Left colon (tissue), 2 donors: ENCODE results near the gene FLII. TPM values are rescaled to one million over a fixed set of nuclear protein-coding genes. Genes with fewer than 3 reads are reported as not detected.

ENCODE experiments used
- ATAC-seq: fragments of 200-7000 bp; cut with Tn5 transposase; one replicate; pipeline ENCODE4 v1.9.1; 2020; ENCODE audit warnings: mild to moderate bottlenecking, moderate library complexity
- DNase-seq, 2 donors: peaks; one replicate each; pipeline ENCODE4 v3.0.0-alpha.2; 2020
- intact Hi-C, 2 donors: fragments of 100-400 bp; cut with DNase I in 1 of 2; cut with micrococcal nuclease in 1 of 2; formaldehyde crosslinking; loops; one replicate each; pipeline versions ENCODE4 v1.11.2 to v1.14.0; 2022; cut with DNase I, micrococcal nuclease
- total RNA-seq, 2 donors: library from RNA; stranded (reverse); fragmentation: NEBNext Ultra II Directional; extraction: Animal tissue kit (Norgen Biotek cat#: 25700); gene quantifications; one replicate each; pipeline ENCODE4 v1.2.1, GENCODE V29; 2021
- donor health status: DM: no; HTN: no; CAD: no.
- donor health status: DM: yes; HTN: yes; CAD: no.

Gene FLII
- total RNA-seq, 2 donors from 2014 or later: 276 to 285 TPM

DNA sequence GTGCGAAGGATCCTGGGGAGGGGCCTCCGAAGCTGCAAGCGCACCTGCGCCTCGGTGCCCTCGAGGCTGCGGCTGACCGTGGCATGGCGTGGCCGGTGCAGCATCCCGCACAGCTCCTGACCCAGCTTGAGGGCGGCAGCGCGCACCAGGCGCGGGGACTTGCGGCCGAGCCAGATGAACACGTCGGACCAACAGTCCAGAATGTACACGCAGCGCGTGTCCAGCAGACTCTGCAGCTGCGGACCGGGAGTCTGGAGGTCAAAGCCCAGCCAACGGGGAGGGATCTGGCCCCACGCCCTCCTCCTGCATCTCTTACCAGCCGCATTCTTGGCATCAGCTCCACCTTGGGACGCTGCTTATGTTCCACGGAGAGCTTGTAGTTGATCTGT, 10.9 kb downstream of the FLII start:
- intact Hi-C loops: no loop called here
- DNase-seq: peak in 1 of 2 donors; percentile 43
- ATAC-seq: no peak

DNA sequence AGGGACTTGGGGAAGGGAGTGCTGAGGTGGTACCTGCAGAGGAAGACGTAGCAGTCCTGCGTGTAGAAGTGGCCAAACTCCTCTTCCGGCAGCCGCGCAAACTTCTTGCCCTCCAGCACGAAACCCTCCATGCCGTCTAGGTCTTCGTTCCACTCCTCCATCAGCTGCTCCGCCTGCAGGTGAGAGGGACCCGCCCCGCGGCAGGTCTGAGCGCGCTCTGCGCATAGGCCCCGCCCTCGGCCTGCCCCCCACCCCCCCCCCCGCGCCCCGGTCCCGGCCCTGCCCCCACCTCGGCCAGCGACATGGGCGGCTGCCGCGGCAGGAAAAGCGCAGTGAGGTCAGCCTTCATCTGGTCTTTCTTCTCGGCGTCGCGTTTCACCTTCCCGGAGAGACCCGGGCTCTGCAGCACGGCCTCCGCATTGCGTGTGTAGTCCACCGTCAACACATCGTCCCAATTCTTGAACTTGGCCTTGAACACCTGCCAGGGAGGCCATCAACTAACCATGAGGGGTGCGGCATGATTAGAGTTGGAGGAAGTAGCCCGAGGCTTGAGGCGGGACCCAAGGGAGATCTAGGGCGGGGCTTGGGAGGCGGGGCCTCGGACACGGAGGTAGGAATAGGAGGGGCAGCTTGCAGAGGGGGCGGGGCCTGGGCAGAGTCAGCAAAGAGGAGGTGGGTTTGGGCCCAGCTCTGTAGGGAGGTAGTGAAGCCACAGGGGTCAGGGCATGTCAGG, 11.5 kb downstream of the FLII start:
- peak; percentile 90 to 96 for DNase-seq
- intact Hi-C loops: no loop called here
- peak; percentile 88 for ATAC-seq

DNA sequence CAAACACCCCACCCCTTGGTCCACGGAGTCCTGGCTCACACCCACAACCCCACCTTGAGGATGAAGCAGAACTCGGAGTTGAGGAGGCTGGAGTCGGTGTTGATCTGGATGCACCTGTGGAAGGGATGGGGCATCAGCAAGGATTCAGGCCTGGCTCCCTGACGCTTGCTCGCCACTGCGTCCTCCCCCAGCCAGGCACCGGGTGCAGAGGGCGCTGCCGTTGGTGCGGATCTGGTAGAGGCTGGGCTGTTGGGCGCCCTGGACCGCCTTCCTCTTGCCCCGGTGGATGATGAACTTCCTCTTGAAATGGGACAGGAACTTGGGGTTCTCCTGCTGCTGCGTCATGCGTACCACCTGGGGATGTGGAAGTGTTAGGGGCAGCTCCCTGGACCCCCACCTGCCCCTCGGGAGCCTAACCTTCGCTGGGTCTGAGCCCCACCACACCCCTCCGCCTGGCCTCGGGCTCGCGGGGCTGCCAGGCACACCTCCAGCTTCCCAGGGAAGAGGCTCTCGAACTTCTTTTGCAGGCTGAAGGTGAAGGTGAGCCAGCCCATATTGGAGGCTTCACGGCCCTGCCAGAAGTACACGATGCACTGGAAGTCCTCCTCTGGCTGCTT, 12.3 kb downstream of the FLII start:
- DNase-seq: no peak
- no peak for ATAC-seq
- intact Hi-C loops: no loop called here

DNA sequence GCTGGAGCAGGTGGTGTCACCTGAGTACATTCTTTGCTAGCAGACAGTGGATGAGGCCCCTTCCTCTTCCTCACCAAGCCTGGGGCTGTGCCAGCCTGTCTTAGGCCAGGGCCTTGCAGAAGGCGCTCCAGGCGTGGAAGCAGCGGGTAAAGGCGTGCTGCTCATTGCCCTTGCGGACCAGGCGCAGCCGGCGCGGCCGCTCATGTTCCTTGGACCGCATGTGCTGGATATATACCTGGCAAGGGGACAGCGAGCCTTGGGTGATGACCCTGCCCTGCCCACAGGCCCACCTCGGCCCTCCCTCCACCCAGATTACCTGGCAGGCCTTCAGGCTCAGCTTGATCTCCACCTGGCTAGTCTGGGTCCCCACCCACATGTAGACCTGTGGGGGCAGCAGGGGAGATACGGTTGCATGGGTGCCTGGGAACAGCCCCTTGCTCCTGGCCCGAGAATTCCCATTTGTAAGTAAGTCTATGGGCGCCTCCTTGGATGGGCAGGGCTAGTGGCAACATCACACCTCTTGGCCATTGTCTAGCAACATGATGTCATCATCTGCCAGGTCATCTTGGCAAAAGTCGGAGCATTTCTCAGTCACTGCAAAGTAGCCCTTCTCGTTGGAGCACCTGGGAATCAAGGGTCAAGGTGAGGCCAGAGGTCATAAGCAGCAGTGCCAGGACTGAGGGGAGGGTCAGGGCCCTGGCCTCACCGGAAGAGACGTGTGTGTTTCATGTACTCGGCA, 13.3 kb downstream of the FLII start:
- intact Hi-C loops: no loop called here
- DNase-seq: no peak
- no peak for ATAC-seq

DNA sequence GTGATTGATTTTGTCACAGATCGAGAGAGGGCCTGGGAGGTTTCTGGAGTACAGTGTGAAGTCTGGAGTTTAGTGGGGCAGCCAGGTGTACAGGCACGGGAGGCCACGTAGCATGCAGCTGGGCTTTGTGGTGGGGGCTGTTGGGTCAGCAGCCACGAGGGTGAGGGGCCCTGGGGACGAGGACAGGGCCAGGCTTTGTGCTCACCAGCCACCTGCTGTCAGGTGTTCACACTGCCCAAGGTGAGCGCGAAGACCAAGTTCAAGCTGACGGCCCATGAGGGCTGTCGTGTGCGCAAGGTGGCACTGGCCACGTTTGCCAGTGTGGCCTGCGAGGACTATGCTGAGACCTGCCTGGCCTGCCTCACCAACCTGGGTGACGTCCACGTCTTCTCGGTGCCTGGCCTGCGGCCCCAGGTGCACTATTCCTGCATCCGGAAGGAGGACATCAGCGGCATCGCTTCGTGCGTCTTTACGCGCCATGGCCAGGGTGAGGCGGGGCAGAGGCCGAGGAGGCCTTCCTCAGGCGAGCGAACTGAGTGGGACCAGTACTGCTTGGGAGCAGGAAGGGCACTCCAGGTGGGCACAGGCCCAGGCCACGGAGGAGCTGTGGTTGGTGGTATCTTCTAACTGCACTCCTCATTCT, 17.2 kb downstream of the FLII start:
- no peak for DNase-seq
- ATAC-seq: no peak
- intact Hi-C loops: no loop called here

DNA sequence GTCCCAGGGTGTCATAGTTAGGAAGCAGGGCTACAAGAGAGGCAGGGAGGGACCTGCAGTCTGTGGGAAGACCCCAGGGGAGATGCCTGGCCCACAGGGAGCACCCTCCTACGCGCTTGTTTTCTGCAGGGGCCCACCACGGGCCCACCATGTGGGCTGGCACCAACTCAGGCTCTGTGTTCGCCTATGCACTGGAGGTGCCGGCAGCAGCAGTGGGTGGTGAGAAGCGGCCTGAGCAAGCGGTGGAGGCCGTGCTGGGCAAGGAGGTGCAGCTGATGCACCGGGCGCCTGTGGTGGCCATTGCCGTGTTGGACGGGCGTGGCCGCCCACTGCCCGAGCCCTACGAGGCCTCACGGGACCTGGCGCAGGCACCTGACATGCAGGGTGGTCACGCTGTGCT, 18.1 kb downstream of the FLII start:
- intact Hi-C loops: no loop called here

DNA sequence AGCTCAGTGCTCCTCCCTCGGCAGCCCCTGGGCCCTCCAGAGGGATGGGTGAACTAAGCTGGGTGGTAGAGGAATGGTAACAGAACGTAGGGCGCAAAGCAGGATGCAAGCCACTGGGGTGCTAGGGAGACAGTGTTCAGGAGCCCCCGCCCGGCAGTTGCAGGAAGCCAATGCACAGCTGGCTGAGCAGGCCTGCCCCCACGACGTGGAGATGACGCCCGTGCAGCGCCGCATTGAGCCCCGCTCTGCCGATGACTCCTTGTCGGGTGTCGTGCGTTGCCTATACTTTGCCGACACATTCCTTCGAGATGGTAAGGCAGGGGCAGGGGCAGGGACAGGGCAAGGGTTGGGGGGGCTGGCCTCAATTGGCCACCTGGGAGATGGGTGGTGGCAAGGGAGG, 20.2 kb downstream of the FLII start:
- ATAC-seq (no peak), DNase-seq (no peak)
- intact Hi-C loops: no loop called here

More for the DNA sequence above, 18.1 kb downstream of the FLII start:
- ATAC-seq (no peak), DNase-seq (no peak)

DNA sequence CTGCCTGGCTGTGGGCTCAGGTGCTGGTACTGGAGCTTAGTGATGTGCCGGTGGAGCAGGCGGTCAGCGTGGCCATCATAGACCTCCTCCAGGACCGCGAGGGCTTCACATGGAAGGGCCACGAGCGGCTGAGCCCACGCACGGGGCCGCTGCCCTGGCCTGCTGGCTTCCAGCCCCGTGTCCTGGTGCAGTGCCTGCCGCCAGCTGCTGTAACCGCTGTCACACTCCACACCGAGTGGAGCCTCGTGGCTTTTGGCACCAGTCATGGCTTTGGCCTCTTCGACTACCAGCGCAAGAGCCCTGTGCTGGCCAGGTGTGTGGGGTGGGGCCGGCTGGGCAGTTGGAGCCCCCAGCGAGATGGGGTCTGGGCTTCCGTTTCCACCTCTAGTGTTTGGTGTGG, 21.1 kb downstream of the FLII start:
- intact Hi-C loops: no loop called here
- ATAC-seq (no peak), DNase-seq (no peak)

DNA sequence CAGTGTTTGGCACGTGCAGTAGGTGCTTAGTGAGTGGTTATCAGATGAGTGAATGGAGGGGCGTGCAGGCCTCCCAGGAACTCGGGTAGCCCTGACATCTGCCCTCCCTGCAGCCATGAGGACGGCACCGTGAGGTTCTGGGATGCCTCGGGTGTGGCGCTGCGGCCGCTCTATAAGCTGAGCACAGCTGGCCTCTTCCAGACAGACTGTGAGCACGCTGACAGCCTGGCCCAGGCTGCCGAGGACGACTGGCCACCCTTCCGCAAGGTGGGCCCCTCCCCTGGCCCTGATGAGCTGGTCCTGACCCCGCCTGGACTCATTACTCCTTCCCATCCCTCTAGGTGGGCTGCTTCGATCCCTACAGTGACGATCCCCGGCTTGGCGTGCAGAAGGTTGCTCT, 22.0 kb downstream of the FLII start:
- no peak for ATAC-seq
- DNase-seq: no peak
- intact Hi-C loops: no loop called here

DNA sequence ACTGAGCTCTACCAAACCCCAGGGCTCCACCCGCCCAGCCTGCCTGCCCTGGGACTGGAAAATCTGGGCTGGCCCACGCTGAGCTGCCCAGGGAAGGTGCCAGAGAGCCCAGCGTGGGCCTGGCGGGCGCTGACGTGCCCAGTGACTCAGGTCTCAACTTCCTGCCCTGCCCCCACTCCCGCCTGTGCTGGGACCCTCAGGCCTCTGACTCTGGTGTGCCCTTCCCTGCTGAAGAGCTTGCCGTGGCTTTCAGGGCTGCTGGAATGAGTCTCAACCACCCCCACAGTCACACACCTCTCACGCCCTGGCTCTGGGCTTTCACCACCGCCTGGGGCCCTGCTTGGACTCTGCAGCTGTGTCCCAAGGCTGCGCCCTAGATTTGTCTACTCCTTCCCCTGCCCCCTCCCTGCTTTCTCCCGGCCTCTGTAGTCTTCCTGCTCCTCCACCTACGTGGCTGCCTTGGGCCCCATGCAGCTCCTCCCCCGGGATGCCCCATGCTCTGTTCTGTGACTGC, 22.7 kb downstream of the FLII start:
- no peak for DNase-seq
- intact Hi-C loops: no loop called here
- no peak for ATAC-seq

DNA sequence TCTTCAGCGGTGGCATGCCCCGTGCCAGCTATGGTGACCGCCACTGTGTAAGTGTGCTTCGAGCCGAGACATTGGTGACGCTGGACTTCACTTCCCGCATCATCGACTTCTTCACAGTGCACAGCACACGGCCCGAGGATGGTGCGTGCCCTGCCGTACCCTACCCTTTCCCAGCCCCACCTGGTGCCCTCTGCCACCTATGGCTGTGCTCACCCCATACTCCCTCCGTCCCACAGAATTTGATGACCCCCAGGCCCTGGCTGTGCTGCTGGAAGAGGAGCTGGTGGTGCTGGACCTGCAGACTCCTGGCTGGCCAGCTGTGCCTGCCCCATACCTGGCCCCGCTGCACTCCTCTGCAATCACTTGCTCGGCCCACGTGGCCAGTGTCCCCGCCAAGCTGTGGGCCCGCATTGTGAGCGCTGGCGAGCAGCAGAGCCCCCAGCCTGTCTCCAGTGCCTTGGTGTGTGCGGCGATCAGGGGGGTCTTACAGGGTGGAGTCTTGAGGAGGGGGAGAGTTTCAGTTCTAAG, 23.6 kb downstream of the FLII start:
- DNase-seq (no peak), ATAC-seq (no peak)
- intact Hi-C loops: no loop called here

DNA sequence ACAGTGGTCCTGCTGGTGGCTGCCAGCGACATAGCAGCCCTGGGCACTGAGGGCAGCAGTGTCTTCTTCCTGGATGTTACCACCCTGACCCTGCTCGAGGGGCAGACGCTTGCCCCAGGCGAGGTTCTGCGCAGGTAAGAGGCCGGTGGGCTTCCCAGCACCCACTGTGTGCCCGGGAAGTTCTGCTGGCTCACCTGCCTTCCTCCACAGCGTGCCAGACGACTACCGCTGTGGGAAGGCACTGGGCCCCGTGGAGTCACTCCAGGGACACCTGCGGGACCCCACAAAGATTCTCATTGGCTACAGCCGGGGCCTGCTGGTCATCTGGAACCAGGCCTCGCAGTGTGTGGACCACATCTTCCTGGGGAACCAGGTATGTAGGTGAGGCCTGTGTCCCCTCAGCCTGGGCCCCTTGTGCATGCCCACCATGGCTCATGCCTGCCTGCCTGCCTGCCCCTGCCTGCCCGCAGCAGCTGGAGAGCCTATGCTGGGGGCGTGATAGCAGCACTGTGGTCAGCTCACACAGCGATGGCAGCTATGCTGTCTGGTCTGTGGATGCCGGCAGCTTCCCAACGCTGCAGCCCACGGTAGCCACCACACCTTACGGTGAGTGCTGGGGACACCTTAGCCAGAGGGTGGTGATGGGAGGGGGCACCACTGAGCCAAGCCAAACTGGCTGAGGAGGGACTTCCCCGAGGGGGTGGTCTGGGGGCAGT, 24.6 kb downstream of the FLII start:
- DNase-seq: no peak
- no peak for ATAC-seq
- intact Hi-C loops: no loop called here

DNA sequence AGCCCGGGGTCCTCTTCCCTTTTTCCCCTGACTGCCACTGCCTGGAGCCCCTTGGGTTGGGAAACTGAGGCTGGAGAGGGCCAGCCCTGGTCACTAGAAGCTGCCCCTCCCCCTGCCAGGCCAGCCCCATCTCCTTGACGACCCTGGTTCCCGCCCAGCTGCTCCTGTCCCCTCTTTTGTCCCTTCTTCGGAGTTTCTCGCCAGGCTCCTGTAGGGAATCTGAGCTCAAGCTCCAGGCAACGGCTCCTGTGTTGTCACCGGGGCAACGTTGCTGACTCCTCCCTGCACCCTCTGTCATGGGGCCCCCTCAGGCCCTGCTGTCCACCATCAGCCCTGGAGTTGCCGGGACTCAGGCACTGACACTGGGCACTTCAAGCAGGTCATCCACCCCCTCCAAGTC, 27.4 kb downstream of the FLII start:
- DNase-seq (no peak), ATAC-seq (no peak)
- intact Hi-C loops: no loop called here

DNA sequence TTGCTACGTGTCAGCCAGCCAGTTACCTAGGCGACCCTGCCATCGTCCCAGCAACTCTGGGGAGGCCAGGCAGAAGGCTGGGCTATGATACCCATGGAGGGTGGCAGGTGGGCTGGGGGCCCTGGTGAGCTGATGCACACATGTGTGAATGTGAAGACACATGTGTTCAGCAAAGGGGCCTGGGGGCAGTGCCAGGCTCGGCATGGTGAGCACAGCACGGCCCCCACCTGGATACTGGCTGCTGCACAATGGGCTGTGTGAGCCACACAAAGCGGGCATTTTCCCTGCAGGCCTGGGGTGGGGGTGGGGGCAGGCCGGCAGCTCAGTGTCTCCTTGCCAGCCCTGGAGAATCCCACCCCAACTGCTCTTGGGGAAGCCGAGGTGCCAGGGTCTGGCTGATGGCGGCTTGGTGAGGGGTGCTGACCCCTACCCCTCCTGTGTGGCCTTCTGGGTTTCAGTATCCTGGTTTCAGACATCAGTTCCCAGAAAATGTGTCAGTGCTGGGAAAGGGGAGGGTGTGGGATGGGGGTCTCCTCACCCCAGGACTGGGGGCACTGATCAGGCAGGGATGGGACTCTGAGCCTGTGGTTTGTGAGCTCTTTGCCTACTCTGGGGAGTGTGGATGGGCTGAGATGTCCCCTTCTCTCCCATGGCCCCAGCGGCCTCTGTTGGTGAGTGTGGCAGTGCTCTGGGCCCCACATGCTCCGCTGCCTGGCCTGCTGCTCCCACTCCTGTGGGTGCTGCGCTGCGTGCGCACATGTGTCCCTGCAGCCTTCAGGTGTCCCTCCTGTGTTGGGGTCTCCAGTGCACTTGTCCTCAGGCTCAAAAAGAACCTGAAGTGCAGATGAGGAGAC, 28.0 kb downstream of the FLII start:
- intact Hi-C loops: no loop called here
- DNase-seq (no peak), ATAC-seq (no peak)

DNA sequence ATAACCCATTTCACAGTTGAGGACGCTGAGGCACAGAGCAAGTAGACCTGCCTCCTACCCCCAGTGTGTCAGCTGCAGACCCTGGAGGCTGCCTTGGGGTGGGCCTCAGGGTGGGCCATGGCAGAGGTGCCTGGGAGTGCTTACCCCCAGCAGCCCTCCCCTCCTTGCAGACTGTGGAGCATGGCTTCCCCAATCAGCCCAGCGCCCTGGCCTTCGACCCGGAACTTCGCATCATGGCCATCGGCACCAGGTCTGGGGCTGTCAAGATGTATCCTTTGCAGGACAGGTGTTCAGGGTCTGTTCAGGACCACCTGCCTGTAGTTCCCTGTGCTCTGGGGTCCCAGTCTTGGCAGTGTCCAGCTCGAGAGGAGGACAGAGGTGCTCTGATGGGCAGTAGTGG, 28.8 kb downstream of the FLII start:
- intact Hi-C loops: no loop called here
- DNase-seq (no peak), ATAC-seq (no peak)

DNA sequence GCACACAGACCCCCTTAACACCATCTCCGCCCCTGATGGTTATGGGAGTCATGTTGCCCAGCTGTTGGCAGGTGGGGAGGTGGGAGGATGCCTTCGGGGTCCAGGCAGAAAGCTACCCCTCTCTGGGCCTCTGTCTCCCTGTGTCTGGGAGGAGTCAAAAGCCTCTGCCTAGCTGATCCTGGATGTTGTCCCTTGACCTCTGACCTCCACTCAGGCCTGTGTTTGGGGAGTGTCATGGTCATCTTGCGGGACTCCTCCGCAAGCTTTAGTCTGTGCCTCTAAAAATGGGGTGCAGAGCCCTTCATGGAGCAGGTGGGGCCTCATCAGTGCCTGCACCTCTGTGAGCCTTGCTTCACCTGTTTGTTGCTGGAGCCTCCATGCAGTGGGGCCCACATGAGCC, 29.3 kb downstream of the FLII start:
- intact Hi-C loops: no loop called here
- DNase-seq (no peak), ATAC-seq (no peak)

DNA sequence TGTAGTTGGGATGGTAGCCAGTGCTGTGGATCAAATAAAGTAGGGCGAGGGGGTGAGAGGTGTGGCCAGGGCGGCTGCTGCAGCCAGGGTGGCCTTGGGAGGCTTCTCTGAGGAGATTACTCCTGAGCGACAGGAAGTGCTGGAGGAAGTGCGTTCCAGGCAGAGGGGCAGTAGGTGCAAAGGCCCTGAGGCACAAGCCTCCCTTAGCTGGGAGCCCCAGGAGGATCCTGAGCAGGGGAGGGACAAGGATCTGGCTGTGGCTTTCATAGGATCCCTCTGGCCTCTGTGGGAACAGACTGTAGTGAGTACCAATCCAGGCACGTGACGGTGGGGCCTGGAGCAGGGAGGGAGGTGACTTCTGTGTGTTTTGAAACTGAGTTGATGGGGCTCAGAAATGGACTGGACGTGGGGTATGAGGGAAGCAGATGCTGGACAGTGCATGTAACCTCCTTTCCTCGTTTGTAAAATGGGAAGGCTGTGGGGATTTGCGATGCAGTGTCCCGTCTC, 30.3 kb downstream of the FLII start:
- ATAC-seq (no peak), DNase-seq (no peak)
- intact Hi-C loops: no loop called here

DNA sequence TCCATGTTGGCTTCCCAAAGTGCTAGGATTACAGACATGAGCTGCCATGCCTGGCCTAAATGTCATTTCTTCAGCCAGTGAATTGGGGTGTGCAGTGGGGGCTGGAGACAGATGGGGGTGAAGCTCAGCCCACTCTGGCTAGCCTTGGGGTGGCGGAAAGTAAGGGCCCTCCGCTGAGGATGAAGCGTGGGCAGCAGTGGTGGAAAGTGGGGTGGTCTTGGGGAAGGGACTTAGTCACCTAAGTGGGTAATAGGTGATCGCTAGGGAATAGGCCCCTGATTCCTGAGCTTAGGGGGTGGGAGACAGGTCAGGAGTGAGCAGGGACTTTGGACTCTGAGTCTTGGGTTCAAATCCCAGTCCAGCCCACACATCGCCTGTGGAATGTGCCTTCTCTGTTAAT, 30.9 kb downstream of the FLII start:
- DNase-seq (no peak), ATAC-seq (no peak)
- intact Hi-C loops: no loop called here
